Forelimb muscle (tissue), 1 donor: Measurements from ENCODE around the gene ZNF728. TPM values are rescaled to one million over a fixed set of nuclear protein-coding genes. Genes with fewer than 3 reads are reported as not detected.
"Not testable (repeated sequence)": the region's sequence is repeated elsewhere in the genome, so short reads cannot be mapped to it uniquely, and the experiment has no call there.

Source experiments
- DNase-seq: peaks from one replicate; pipeline ENCODE4 v3.0.0-alpha.2; 2013; ENCODE audit warnings: low read depth
- polyA plus RNA-seq: library from polyadenylated mRNA; unstranded; fragments of 120-200 nt; gene quantifications from one replicate; pipeline ENCODE4 v1.2.1, GENCODE V29; 2013; ENCODE audit not compliant: insufficient read length

Gene ZNF728
- polyA plus RNA-seq, result not detected

- DNase-seq, result no peak
Measured at GRCh38 chr19:23002690-23003422, at the start of gene ZNF728. ZNF728 (minus strand) TSS chr19:23003176; CDS start chr19:23003030, 146 bp downstream.

GRCh38 chr19:23052349-23052748 is 49.4 kb upstream of the ZNF728 start:
- DNase-seq, result no peak

GRCh38 chr19:23049256-23049655 is 46.3 kb upstream of the ZNF728 start:
- DNase-seq, result no peak

- no peak for DNase-seq
Measured at GRCh38 chr19:23046743-23047142, 43.8 kb upstream of the ZNF728 start.

GRCh38 chr19:23033721-23034120 is 30.7 kb upstream of the ZNF728 start:
- DNase-seq, result no peak

- no peak for DNase-seq
Measured at GRCh38 chr19:23015660-23016059, 12.7 kb upstream of the ZNF728 start.

GRCh38 chr19:22994957-22995356 is 8.0 kb downstream of the ZNF728 start:
- not testable (repeated sequence) for DNase-seq

GRCh38 chr19:22976248-22976647 is 26.7 kb downstream of the ZNF728 start:
- DNase-seq, result no peak

GRCh38 chr19:22975546-22976136 is 27.3 kb downstream of the ZNF728 start:
- DNase-seq, result not testable (repeated sequence)

- DNase-seq, result no peak
Measured at GRCh38 chr19:22945560-22945959, 57.4 kb downstream of the ZNF728 start.

GRCh38 chr19:22935151-22935550 is 67.8 kb downstream of the ZNF728 start:
- DNase-seq, result no peak

GRCh38 chr19:22927576-22927975 is 75.4 kb downstream of the ZNF728 start:
- DNase-seq, result not testable (repeated sequence)

GRCh38 chr19:22925181-22925580 is 77.8 kb downstream of the ZNF728 start:
- not testable (repeated sequence) for DNase-seq

Other genes with a start within 250 kb of the ZNF728 start
- 0.24 TPM for gene ZNF99, start 219.0 kb downstream of the ZNF728 start, polyA plus RNA-seq
- gene ZNF723, start 170.9 kb downstream of the ZNF728 start, polyA plus RNA-seq, result not detected
- 3.0 TPM for gene ZNF730, start 113.8 kb upstream of the ZNF728 start, polyA plus RNA-seq
- gene ZNF724, start 247.2 kb upstream of the ZNF728 start, polyA plus RNA-seq, result 2.1 TPM